COR-L47 (cell line): ENCODE results near the gene HOXA4.

ENCODE experiments used
- DNase-seq: peaks from one replicate; lab custom pipeline; 2025; lab: John Stamatoyannopoulos, UW

The HOXA4 gene

DNA sequence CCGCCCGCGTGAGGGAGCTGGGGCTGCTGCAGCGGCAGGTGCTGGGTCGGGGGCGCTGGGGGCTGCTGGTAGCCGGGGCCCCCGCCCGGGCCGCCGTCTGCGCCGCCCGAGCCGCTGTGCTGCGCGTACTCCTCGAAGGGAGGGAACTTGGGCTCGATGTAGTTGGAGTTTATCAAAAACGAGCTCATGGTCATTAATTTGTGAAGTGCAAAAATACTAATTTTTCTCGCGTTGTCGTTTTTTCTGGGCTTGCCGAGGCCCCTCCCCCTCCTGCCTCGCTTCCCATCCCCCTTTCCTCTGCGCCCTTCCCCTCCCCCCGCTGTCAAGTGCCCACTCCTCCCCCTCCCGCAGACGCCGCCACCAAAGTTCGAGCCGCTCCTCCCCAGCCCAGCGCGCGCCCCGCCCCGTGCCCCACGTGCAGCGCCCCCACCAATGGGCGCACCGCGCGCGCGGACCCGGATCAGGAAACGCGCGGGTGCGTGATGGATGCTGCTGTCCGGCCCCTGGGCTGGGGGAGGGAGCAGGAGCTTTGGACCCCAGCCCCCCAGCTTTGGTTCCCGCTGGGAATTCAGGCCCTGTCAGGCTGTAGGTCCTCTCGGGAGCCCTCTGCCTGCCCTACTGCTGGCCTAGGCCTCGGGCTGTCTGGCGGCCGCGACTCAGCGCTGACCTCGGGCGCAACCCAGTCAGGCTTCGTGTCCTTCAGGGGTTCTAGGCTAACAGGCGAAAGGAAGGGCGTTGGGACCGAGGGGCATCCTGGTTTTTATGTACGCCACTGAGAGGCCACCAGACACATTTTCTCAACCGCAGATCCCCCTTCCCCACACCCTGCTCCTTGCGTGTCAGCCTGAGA is at the start of gene HOXA4:
Gene HOXA4 (minus strand): TSS at position 218 of the 850 bp plus-strand sequence. CDS start 24 bp downstream, at position 194.
- no peak for DNase-seq

DNA sequence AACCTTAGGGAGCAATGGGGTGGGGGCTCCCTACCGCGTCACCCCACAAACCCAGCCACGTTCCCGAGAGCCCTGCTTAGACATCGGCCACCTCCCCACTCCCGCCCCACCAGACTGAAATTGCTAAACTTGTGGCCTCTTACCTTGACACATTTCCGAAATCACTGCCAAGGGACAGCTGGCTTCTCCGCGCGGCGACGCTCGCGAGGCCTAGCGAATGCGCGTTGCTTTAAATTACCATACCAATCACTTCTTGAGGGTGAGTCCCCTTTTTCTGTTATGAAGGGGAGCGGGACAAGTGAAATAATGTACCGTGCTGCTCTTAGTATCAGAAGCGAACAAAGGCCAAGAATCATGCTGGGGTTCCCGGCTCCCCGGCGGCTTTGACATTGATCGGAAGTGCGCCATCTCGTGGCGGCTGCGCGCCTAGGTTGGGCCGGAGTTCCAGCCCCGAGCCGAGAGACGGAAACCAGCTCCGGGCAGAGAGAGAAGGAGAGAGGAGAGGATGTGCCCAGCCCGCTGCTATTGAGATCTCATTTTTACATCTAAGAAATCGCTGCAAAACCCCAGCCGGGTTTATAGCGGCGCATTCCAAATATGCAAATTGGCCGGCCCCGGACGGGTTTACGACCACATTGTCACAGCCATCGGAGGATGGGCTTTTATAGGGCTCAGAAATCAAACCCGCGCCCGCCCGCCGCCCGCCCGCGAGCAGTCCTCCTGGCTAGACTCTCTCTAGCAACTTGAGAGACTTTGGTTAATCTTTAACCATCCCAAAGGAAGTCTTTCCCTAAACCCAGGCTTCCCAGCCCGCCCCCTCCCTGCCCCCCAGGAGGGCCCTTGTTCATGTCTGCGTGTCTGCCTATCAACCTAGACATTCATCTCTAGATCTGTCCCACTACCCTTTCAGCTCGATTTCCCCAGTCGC is 49.2 kb upstream of the HOXA4 start:
- DNase-seq = no peak

GRCh38 chr7:27179030-27179429 is 48.5 kb upstream of the HOXA4 start:
- no peak for DNase-seq

DNA sequence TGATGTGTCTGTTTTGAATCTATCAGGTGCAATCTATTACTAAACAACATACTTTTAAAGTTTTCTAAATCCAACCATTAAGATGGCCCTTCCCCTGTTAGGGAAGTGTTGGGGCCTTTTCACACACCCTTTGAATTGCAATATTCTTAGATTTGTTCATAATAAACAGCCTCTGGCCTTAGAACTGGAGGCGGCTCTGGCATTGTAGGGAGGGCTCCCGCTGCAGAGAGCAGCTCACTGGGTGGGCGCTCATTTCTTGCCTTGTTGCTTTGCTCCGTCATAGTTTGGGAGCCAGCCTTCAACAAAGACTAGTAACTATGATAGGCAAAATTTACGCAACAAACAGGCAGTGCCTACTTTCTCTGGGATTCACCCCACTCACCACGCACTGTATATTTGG is 47.8 kb upstream of the HOXA4 start:
- DNase-seq = no peak

DNA sequence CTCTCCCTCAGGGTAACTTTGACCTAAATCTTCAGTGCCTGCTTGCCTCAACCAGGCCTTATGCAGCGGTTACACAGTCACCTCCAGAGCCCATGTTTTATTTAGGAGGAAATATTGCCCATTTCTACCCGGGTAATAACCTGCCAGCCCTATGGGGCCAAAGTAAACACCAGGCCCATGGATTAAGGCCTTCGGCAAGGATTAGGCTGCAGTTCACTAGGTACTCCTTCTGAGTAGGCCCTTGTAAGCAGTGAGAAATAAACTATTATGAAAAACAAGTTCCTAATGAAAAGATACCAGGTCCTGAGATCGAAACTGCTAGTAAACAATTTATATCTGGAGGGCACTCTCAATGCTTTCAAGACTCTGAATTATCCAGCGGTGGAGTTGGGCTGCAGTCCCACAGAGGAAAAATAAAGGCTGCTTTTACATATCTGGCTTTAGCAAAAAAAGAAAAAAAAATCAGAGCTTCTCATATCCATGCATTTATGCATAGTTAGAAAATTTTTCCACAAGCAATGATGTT is 47.3 kb upstream of the HOXA4 start:
- no peak for DNase-seq

DNA sequence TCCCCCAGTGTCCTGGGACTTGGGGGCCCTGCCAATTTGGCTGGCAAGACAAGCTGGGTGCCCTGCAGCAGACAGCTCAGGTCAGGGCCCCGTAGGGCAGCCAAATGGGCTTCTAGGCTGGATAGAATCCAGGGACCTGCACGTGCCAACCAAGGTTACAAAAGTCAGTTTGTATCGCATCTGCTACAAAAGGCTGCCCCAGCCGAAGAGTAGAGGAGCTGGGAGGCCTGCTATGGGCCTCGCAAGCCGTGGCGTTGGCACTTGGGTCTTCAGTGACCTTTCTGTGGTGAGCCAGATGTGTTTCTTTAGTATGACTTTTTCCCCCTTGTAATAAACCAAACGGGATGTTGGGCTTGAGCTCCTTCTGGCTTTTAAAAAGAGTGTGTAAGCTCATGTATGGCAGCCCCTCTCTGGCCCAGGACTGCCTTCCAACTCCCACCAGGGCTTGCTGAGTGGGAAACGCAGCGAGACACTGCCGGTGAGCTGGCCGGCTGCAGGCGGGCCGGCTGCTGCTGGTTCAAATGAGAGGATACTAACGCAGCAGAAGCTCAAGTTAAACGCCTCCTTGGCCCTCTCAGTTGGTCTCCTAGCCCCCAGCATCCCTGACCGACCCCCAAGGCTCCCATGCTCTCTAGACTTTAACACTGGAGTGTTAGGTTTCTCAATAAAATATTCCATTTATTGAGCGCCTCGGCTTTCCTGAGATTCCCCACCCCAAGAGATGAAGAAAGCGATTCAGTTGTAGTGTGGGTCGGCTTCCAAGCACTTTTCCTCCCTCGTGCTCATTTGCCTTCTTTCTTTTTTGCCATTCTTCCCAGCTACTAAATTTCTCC is 46.6 kb upstream of the HOXA4 start:
- DNase-seq = no peak

GRCh38 chr7:27176524-27176845 is 45.9 kb upstream of the HOXA4 start:
- DNase-seq = no peak

- DNase-seq = no peak
Measured at GRCh38 chr7:27175626-27176523, 45.3 kb upstream of the HOXA4 start.

GRCh38 chr7:27174874-27175625 is 44.5 kb upstream of the HOXA4 start:
- DNase-seq = no peak

DNA sequence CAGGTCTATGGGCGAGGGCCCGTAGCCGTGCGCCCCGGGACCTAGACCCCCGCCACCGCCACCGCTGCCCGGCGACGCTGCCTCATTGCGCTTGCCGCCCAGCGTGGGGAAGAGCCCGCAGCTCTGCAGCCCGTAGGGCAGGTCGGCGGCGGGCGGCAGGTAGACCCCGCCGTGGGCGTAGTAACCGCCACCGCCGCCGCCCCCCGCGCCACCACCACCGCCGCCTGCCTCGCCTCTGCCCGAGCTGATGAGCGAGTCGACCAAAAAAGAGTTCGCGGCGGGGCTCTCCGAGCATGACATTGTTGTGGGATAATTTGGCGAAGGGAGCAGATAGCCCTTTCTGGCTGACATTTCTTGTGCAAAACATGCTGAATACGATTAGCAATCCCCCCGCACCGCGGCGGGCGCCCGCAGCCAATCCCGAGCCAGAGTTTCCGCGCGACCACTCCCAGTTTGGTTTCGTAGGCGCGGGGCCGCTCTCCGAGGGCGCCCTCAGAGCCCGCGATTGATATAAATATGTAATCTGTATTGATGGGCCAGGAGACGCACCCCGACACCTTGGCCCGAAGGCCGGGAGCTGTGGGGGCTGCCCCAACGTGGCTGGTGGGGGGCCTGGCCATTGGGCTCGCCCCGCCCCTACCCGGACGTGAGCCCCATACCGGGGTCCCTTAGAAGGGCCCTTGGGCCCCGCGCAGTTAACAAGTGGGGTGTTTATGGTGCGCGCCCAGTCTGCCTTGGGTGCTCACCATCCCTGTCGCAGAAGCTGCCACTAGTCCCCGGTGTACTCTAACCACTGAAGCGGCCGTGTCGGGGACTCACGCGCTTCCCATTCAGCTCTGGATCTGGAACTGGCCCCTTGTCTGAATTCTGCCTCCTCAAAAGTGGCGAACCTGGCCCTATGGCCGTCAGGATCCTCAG is 43.7 kb upstream of the HOXA4 start, which contains the start of gene HOXA10:
Gene HOXA10 (minus strand): TSS at position 365 of the 918 bp plus-strand sequence. CDS start 14 bp downstream, at position 351.
- peak; percentile 36 for DNase-seq

DNA sequence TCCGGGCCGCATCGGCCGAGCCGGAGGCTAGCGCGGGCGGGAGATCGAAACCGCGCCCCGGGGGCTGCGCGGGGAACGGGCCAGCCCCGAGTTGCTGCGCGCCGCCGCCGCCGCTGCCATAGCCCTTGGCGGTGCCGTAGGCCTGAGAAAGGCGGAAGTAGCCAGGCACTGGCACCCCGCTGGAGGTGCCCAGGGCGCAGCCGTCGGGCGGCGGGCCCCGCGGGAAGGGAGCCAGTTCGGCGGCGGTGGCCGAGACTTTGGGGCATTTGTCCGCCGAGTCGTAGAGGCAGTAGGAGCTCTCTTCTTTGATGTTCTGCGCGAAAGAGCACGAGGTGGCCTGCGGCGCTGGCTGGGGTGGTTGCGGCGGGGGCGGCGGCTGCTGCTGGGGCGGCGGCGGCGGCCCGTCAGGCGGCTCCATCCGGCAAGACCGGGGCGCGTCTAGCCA is 43.0 kb upstream of the HOXA4 start:
- peak; percentile 64 for DNase-seq

DNA sequence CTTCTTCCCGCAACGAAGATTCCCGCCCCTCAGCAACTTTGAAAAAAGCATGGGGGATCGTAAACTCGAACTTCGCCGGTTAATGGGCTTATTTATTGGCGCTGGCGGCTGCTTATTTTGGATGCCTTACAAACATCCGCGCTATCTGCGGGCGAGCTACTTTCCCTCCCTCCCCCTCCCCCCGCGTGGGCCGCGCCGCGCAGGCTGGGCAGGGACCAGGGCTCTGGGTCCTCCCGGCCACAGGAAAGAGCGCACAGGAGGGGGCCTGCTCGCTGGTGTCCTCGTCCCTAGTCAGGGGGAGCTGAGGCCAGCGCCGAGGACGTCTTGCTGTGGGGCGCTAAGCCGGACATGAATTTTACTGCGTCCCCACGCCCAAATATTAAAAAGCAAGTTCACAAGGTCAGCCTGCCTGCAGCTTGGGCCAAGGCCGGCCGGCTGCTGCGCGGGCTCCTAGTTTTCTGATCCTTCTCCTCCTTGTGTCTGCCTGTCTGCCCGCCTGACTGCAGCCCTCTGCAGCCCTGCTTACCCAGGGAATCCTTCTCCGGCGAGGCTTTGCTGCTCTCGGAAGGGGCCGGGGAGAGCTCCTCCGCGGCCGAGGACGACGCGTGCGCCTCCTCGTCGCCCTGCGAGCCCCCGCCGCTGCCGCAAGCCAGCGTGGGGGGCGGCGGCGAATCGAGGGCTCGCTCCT is 42.4 kb upstream of the HOXA4 start:
- DNase-seq = peak; percentile 74

GRCh38 chr7:27172315-27172774 is 41.8 kb upstream of the HOXA4 start:
- DNase-seq = no peak

- peak; percentile 50 for DNase-seq
Measured at GRCh38 chr7:27171637-27172314, 41.2 kb upstream of the HOXA4 start.

DNA sequence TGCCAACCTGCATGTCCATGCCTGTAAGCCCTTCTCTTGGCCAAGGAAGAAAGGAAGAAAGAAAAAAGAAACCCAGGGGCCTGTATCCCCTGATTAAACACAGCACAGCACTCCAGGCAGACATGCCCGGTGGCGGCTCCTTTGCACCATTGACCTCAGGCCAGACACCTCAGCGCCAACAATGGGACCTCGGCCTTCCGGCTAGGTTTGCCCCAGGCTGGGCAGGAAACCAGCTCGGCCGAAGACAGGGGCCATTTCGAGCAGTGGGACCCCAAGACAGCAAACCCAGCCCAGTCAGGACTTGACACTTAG is 40.7 kb upstream of the HOXA4 start:
- no peak for DNase-seq

DNA sequence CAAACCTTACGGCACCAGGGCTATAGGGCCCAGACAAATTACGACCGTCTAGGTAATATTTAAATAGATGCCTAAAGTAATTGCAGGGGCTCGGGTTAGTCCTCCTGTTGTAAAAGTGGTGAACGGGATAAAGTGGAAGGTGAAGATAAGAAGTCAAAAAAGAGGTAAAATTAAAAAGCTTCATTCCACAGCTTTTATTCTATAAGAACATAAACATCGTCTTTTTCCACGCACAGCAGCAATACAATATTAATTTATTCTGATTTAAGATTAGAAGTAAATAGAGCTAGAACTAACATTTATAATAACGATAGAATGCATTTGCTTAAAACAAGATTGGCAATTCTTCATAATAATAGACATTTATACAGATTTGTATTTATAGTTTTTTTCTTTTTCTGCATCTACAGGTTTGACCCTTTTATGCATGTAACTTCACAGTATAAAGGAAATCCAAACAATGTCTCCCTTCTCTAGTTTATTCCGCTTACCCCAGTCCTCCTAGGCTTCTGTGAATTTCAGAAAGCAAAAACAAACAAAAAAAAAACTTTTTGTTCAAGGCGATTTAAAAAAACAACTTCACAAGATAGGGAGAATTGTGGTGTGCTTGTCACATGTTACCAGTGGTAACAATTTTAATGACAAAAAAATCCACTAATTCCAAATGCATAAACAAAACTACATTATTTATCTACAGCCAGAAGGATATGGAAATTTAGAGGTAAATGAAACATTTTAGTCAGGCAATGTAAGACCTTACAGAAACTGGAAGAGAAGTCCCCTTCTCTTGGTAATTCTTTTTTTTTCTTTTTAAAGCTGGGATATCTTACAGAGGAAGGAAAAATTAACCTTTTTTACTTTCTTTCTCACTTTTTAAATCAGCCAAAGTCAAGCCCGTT is 40.1 kb upstream of the HOXA4 start:
- DNase-seq = no peak
